Right renal pelvis (tissue), 4 donors: ENCODE data around the gene MSI2. TPM values are rescaled to one million over a fixed set of nuclear protein-coding genes. Genes with fewer than 3 reads are reported as not detected.
"Not testable (repeated sequence)": the region's sequence is repeated elsewhere in the genome, so short reads cannot be mapped to it uniquely, and the experiment has no call there.

ENCODE experiments used
- DNase-seq, 4 donors: peaks; one replicate each; pipeline ENCODE4 v3.0.0-alpha.2; 2013; ENCODE audit warnings: low read depth in 4 of 4, low spot score in 3 of 4, missing footprints in 1 of 4
- polyA plus RNA-seq, 4 donors: library from polyadenylated mRNA; unstranded; fragments of 120-200 nt; gene quantifications; one replicate each; pipeline ENCODE4 v1.2.1, GENCODE V29; 2013; ENCODE audit not compliant: insufficient read length in 4 of 4

The MSI2 gene
- polyA plus RNA-seq, 4 donors: 87.4 to 99.4 (median 98.4) TPM

- DNase-seq: no peak
Observed at GRCh38 chr17:57288773-57289121, 32.4 kb downstream of the MSI2 start.

- no peak for DNase-seq
Observed at GRCh38 chr17:57289130-57289529, 32.8 kb downstream of the MSI2 start.

- no peak for DNase-seq
Observed at GRCh38 chr17:57289613-57290012, 33.3 kb downstream of the MSI2 start.

GRCh38 chr17:57290981-57291380, 34.7 kb downstream of the MSI2 start:
- DNase-seq: no peak

- no peak for DNase-seq
Observed at GRCh38 chr17:57292091-57292490, 35.8 kb downstream of the MSI2 start.

- DNase-seq: no peak
Observed at GRCh38 chr17:57293077-57293476, 36.8 kb downstream of the MSI2 start.

GRCh38 chr17:57294101-57294500, 37.8 kb downstream of the MSI2 start:
- no peak for DNase-seq

- DNase-seq: no peak
Observed at GRCh38 chr17:57294629-57295501, 38.5 kb downstream of the MSI2 start.

- no peak for DNase-seq
Observed at GRCh38 chr17:57295526-57296023, 39.3 kb downstream of the MSI2 start.

- no peak for DNase-seq
Observed at GRCh38 chr17:57296231-57296630, 39.9 kb downstream of the MSI2 start.

GRCh38 chr17:57299176-57299575, 42.9 kb downstream of the MSI2 start:
- DNase-seq: no peak

- DNase-seq: not testable (repeated sequence)
Observed at GRCh38 chr17:57300592-57300991, 44.3 kb downstream of the MSI2 start.

- DNase-seq: no peak
Observed at GRCh38 chr17:57302690-57303465, 46.6 kb downstream of the MSI2 start.

- DNase-seq: no peak
Observed at GRCh38 chr17:57305144-57305728, 48.9 kb downstream of the MSI2 start.

GRCh38 chr17:57305908-57306504, 49.7 kb downstream of the MSI2 start:
- DNase-seq: no peak

- no peak for DNase-seq
Observed at GRCh38 chr17:57308543-57309186, 52.3 kb downstream of the MSI2 start.

- no peak for DNase-seq
Observed at GRCh38 chr17:57309479-57309878, 53.2 kb downstream of the MSI2 start.

- DNase-seq: no peak
Observed at GRCh38 chr17:57311281-57312216, 55.2 kb downstream of the MSI2 start.

- no peak for DNase-seq
Observed at GRCh38 chr17:57312242-57312641, 55.9 kb downstream of the MSI2 start.
